Mucosa of rectum (tissue), 2 donors: ENCODE results near the gene CELSR2.
"Not testable (repeated sequence)": the region's sequence is repeated elsewhere in the genome, so short reads cannot be mapped to it uniquely, and the experiment has no call there.

Source experiments
- H3K27ac ChIP-seq, 2 donors: one replicate each; pipeline ENCODE4 v1.7.0; 2013; ENCODE audit warnings: inconsistent platforms in 2 of 2, low read depth in 2 of 2, low read length in 2 of 2
- H3K27me3 ChIP-seq, 2 donors: one replicate each; pipeline ENCODE4 v1.7.0; 2013; ENCODE audit warnings: low read length in 2 of 2; ENCODE audit not compliant: control insufficient read depth in 2 of 2, insufficient read depth in 2 of 2
- H3K36me3 ChIP-seq, 2 donors: one replicate each; pipeline ENCODE4 v1.7.0; 2013; ENCODE audit warnings: low read length in 2 of 2; ENCODE audit not compliant: control insufficient read depth in 2 of 2, insufficient read depth in 2 of 2
- H3K4me1 ChIP-seq, 2 donors: one replicate each; pipeline ENCODE4 v1.7.0; 2013; ENCODE audit warnings: low read length in 2 of 2, mild to moderate bottlenecking in 1 of 2; ENCODE audit not compliant: control insufficient read depth in 2 of 2, insufficient read depth in 2 of 2
- H3K4me3 ChIP-seq, 2 donors: one replicate each; pipeline ENCODE4 v1.7.0; 2013; ENCODE audit warnings: low read length in 2 of 2
- H3K9ac ChIP-seq, 2 donors: one replicate each; pipeline ENCODE4 v1.7.0; 2013; ENCODE audit warnings: low read length in 2 of 2, low read depth in 1 of 2, mild to moderate bottlenecking in 1 of 2
- H3K9me3 ChIP-seq, 2 donors: one replicate each; pipeline ENCODE4 v1.7.0; 2013; ENCODE audit warnings: low read length in 2 of 2; ENCODE audit not compliant: control insufficient read depth in 2 of 2
- donor health status: healthy.
- donor health status: Normal muscosa, but diverticular disease.

CELSR2 gene

DNA sequence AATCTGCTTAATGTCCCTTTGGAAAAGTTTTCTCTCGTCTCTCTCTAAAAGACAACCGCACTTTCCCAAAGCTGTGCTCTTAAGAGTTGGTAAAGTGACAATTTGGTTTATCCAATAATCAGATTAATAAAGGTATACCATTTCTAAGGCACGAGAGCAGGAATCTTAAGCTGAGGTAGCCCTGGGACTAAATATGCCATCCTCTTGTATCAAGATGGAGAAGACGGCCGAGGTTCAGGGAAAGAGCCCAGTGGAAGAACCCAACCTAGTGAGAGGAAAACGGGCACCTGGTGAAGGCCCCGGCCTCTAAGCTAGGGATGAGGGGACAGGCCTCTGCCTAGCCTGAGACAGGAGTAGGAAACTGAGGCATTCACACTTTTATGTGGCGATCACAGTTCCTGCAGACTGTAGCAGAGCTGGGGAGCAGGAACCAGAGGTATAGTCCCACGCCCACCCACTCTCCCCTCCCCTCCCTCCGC is 36.0 kb upstream of the CELSR2 start:
- Histone ChIP-seq H3K36me3 (no peaks in the 10 kb centered on the region), H3K9ac (peak overlapping the region; percentile 63 to 93), H3K9me3 (no peaks in the 10 kb centered on the region), H3K27me3 (no peaks in the 10 kb centered on the region), H3K4me1 (peaks cover 19 to 33% of the 10 kb centered on the region in 2 donors), H3K27ac (peak overlapping the region; percentile 89 to 95), H3K4me3 (peak overlapping the region; percentile 99 to 100)

- Histone ChIP-seq H3K36me3 (no peaks in the 10 kb centered on the region), H3K27ac (peak within 1 kb of the TSS; percentile 89 to 95), H3K27me3 (no peaks in the 10 kb centered on the region), H3K9me3 (no peaks in the 10 kb centered on the region), H3K4me1 (peaks cover 21 to 27% of the 10 kb centered on the region in 2 donors), H3K9ac (peak within 1 kb of the TSS; percentile 86 to 93), H3K4me3 (peak within 1 kb of the TSS; percentile 99 to 100)
These were observed 35.3 kb upstream of the CELSR2 start, which contains the start of gene SARS1 for GRCh38 chr1:109213824-109214693. Gene SARS1 (plus strand): TSS chr1:109213918. CDS start chr1:109213993, 75 bp downstream.

- Histone ChIP-seq H3K9me3 (no peaks in the 10 kb centered on the region), H3K36me3 (no peaks in the 10 kb centered on the region), H3K9ac (peak overlapping the region; percentile 86 to 93), H3K27ac (peak overlapping the region; percentile 89 to 95), H3K4me1 (peaks cover 17 to 23% of the 10 kb centered on the region in 2 donors), H3K4me3 (peak overlapping the region; percentile 99 to 100), H3K27me3 (no peaks in the 10 kb centered on the region)
These were observed 34.4 kb upstream of the CELSR2 start for GRCh38 chr1:109214695-109215623.

GRCh38 chr1:109216662-109217061 is 32.7 kb upstream of the CELSR2 start:
- H3K27ac ChIP-seq: peak overlapping the region; percentile 24 to 53
- no peak overlapping the region for H3K4me3 ChIP-seq
- peaks cover 17 to 23% of the 10 kb centered on the region in 2 donors for H3K4me1 ChIP-seq
- no peaks in the 10 kb centered on the region for H3K36me3 ChIP-seq
- no peaks in the 10 kb centered on the region for H3K27me3 ChIP-seq
- H3K9ac ChIP-seq: no peak overlapping the region
- no peaks in the 10 kb centered on the region for H3K9me3 ChIP-seq

GRCh38 chr1:109218516-109218915 is 30.8 kb upstream of the CELSR2 start:
- peaks cover 17 to 23% of the 10 kb centered on the region in 2 donors for H3K4me1 ChIP-seq
- H3K36me3 ChIP-seq: no peaks in the 10 kb centered on the region
- no peaks in the 10 kb centered on the region for H3K9me3 ChIP-seq
- no peak overlapping the region for H3K9ac ChIP-seq
- H3K27ac ChIP-seq: peak overlapping the region; percentile 49 to 76
- H3K27me3 ChIP-seq: no peaks in the 10 kb centered on the region
- H3K4me3 ChIP-seq: peak overlapping the region in 1 of 2 donors; percentile 15

DNA sequence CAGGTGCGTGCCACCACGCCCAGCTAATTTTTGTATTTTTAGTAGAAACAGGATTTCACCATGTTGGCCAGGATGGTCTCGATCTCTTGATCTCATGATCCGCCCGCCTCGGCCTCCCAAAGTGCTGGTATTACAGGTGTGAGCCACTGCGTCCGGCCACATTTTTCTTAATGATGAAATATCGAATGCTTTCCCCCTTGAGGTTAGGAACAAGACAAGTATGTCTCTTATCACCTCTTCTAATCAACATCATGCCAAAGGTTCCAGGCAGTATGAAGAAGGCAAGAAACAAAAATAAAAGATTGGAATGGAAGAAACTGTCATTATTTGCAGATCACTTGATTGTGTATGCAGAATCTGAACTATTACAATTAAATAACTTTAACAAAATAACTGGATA is 28.1 kb upstream of the CELSR2 start:
- H3K27me3 ChIP-seq, H3K4me3 ChIP-seq, H3K27ac ChIP-seq, H3K9ac ChIP-seq, H3K9me3 ChIP-seq: not testable (repeated sequence)
- peaks cover 0 to 11% of the 10 kb centered on the region in 2 donors for H3K36me3 ChIP-seq
- peaks cover 8 to 14% of the 10 kb centered on the region in 2 donors for H3K4me1 ChIP-seq

- H3K9me3 ChIP-seq: no peaks in the 10 kb centered on the region
- H3K4me1 ChIP-seq: no peaks in the 10 kb centered on the region
- no peak overlapping the region for H3K9ac ChIP-seq
- H3K36me3 ChIP-seq: peaks cover 25 to 36% of the 10 kb centered on the region in 2 donors
- H3K4me3 ChIP-seq: no peak overlapping the region
- H3K27ac ChIP-seq: no peak overlapping the region
- no peaks in the 10 kb centered on the region for H3K27me3 ChIP-seq
These were observed 24.0 kb upstream of the CELSR2 start for GRCh38 chr1:109225308-109225707.

- Histone ChIP-seq H3K4me3 (no peak overlapping the region), H3K27me3 (no peaks in the 10 kb centered on the region), H3K9me3 (no peaks in the 10 kb centered on the region), H3K9ac (no peak overlapping the region), H3K27ac (no peak overlapping the region), H3K4me1 (no peaks in the 10 kb centered on the region), H3K36me3 (peaks cover 31 to 40% of the 10 kb centered on the region in 2 donors)
These were observed 23.5 kb upstream of the CELSR2 start for GRCh38 chr1:109225711-109226445.

GRCh38 chr1:109228167-109228566 is 21.2 kb upstream of the CELSR2 start:
- Histone ChIP-seq H3K9me3 (no peaks in the 10 kb centered on the region), H3K36me3 (peaks cover 50 to 60% of the 10 kb centered on the region in 2 donors), H3K9ac (no peak overlapping the region), H3K27me3 (no peaks in the 10 kb centered on the region), H3K27ac (no peak overlapping the region), H3K4me1 (no peaks in the 10 kb centered on the region), H3K4me3 (no peak overlapping the region)
